WTC11 (cell line): Measurements from ENCODE around the gene BNC2.

Source experiments
- CBFB ChIP-seq: sonication (generic); formaldehyde crosslinking; IDR thresholded peaks from 2 replicates; pipeline ENCODE4 v1.8.1; 2022; ENCODE audit warnings: mild to moderate bottlenecking, low read depth, missing genetic modification reagents
- CREB1 ChIP-seq: sonication (generic); formaldehyde crosslinking; IDR thresholded peaks from 2 replicates; pipeline ENCODE4 v1.8.0; 2023; ENCODE audit warnings: mild to moderate bottlenecking, missing genetic modification reagents
- FOXJ3 ChIP-seq: sonication (generic); formaldehyde crosslinking; IDR thresholded peaks from 2 replicates; pipeline ENCODE4 v1.9.0; 2021; ENCODE audit warnings: missing genetic modification reagents, mild to moderate bottlenecking, borderline replicate concordance
- KAT7 ChIP-seq: sonication (generic); formaldehyde crosslinking; IDR thresholded peaks from 2 replicates; pipeline ENCODE4 v1.8.1; 2023; ENCODE audit warnings: missing genetic modification reagents, mild to moderate bottlenecking, borderline replicate concordance
- NFE2L1 ChIP-seq: sonication (generic); formaldehyde crosslinking; IDR thresholded peaks from 2 replicates; pipeline ENCODE4 v1.8.1; 2023; ENCODE audit warnings: missing genetic modification reagents
- TF ChIP-seq, protein P1 (sequence below): fragments of 200-600 bp; IDR thresholded peaks from 2 replicates; pipeline ENCODE4 v1.8.0; 2022; ENCODE audit warnings: antibody characterized with exemption
- TF ChIP-seq, protein P2 (sequence below): sonication (generic); formaldehyde crosslinking; IDR thresholded peaks from 2 replicates; pipeline ENCODE4 v1.8.1; 2023; ENCODE audit warnings: mild to moderate bottlenecking, missing genetic modification reagents, moderate library complexity

DNA sequence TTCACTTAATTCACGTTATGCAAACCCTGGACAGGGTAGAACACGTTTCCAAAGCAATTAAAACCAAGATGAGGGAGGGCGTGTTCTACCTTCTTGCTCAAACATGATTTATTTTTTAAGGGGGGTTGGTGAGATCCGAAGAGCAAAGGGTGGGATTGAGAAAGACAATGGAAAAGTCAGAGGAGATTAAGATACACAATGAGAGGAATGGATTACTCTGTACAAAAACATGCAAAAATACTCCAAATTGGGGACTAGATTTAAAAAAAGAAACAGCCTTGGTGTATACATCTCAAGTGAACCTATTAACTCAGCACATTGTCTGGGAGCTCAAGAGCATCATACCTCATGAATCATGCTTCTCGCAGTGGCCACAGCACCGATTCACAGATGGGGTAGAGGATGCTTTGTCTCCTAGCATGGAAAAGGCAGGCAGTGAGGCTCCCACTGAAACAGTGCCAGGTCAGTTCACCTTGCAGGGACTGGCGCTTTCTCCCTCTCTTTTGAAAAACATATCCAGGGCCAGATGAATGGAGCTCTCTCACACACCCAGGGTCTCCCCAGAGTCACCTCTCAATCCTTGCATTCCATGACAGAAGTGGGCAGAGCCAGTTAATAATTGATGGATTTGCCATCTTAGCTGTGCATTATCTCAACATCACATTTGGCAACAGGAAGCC lies 459.7 kb downstream of the BNC2 start:
- TF ChIP-seq, protein P1, sequence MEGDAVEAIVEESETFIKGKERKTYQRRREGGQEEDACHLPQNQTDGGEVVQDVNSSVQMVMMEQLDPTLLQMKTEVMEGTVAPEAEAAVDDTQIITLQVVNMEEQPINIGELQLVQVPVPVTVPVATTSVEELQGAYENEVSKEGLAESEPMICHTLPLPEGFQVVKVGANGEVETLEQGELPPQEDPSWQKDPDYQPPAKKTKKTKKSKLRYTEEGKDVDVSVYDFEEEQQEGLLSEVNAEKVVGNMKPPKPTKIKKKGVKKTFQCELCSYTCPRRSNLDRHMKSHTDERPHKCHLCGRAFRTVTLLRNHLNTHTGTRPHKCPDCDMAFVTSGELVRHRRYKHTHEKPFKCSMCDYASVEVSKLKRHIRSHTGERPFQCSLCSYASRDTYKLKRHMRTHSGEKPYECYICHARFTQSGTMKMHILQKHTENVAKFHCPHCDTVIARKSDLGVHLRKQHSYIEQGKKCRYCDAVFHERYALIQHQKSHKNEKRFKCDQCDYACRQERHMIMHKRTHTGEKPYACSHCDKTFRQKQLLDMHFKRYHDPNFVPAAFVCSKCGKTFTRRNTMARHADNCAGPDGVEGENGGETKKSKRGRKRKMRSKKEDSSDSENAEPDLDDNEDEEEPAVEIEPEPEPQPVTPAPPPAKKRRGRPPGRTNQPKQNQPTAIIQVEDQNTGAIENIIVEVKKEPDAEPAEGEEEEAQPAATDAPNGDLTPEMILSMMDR: no peak
- TF ChIP-seq NFE2L1 (CRISPR knock-in tag) (no peak), CBFB (CRISPR knock-in tag) (no peak), FOXJ3 (CRISPR knock-in tag) (no peak), KAT7 (CRISPR knock-in tag) (no peak), CREB1 (CRISPR knock-in tag) (no peak)
- TF ChIP-seq, protein P2, sequence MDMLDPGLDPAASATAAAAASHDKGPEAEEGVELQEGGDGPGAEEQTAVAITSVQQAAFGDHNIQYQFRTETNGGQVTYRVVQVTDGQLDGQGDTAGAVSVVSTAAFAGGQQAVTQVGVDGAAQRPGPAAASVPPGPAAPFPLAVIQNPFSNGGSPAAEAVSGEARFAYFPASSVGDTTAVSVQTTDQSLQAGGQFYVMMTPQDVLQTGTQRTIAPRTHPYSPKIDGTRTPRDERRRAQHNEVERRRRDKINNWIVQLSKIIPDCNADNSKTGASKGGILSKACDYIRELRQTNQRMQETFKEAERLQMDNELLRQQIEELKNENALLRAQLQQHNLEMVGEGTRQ (CRISPR knock-in tag): no peak
